IMR-90 (cell line): ENCODE data around the gene ANKH. TPM values are rescaled to one million over a fixed set of nuclear protein-coding genes. Genes with fewer than 3 reads are reported as not detected.

Experiments used
- ATAC-seq: fragments of 200-7000 bp; cut with Tn5 transposase; 2 replicates; pipeline ENCODE4 v1.9.1; 2020; ENCODE audit warnings: low read depth, mild to moderate bottlenecking, moderate library complexity
- BruUV-seq: library from RNA; stranded (reverse); fragments of 400-500 nt; replicated peaks from 2 replicates; lab custom pipeline; 2021; lab: Mats Ljungman, UMichigan
- CTCF ChIA-PET: fragments of 300-600 bp; formaldehyde crosslinking; extraction: SDS; loops from one replicate; lab custom pipeline; 2021; ENCODE audit warnings: antibody characterized with exemption; lab: Yijun Ruan, JAX
- POLR2A ChIA-PET: fragments of 300-600 bp; sonication (Branson Sonifier 250); formaldehyde crosslinking; loops from one replicate; lab custom pipeline; 2022; ENCODE audit warnings: antibody characterized with exemption; ENCODE audit not compliant: unreplicated experiment; lab: Charles Lee
- DNase-seq: peaks from one replicate; pipeline ENCODE4 v3.0.0; 2013
- H2AFZ ChIP-seq: replicated peaks from 2 replicates; pipeline ENCODE3; 2013; ENCODE audit warnings: low read length, mild to moderate bottlenecking; ENCODE audit not compliant: poor library complexity
- H2AK5ac ChIP-seq: 2 replicates; pipeline ENCODE4 v1.6.1; 2013; ENCODE audit warnings: low read depth, low read length, inconsistent platforms
- H2AK9ac ChIP-seq: replicated peaks from 2 replicates; pipeline ENCODE3; 2013; ENCODE audit warnings: mild to moderate bottlenecking, low read depth, low read length, moderate library complexity; ENCODE audit not compliant: poor library complexity
- H2BK120ac ChIP-seq: 2 replicates; pipeline ENCODE4 v1.6.1; 2013; ENCODE audit warnings: low read depth, low read length, inconsistent platforms
- H2BK15ac ChIP-seq: 3 replicates; pipeline ENCODE4 v1.6.1; 2013; ENCODE audit warnings: low read depth, low read length, inconsistent platforms
- H2BK20ac ChIP-seq: 2 replicates; pipeline ENCODE4 v1.6.1; 2013; ENCODE audit warnings: low read depth, mild to moderate bottlenecking, inconsistent platforms, low read length, moderate library complexity
- H2BK5ac ChIP-seq: 2 replicates; pipeline ENCODE4 v1.6.1; 2013; ENCODE audit warnings: mild to moderate bottlenecking, low read depth, low read length, inconsistent platforms; ENCODE audit not compliant: poor library complexity, severe bottlenecking
- H3K14ac ChIP-seq: replicated peaks from 2 replicates; pipeline ENCODE4 v1.6.1; 2013; ENCODE audit warnings: low read depth, low read length, inconsistent platforms
- H3K18ac ChIP-seq: 2 replicates; pipeline ENCODE4 v1.6.1; 2013; ENCODE audit warnings: low read depth, low read length, control low read depth
- H3K23ac ChIP-seq: 2 replicates; pipeline ENCODE4 v1.6.1; 2013; ENCODE audit warnings: low read depth, low read length, inconsistent platforms
- H3K27ac ChIP-seq: 2 replicates; pipeline ENCODE4 v1.5.1; 2013; ENCODE audit warnings: mild to moderate bottlenecking, control low read depth, low read length; ENCODE audit not compliant: insufficient read depth
- H3K27me3 ChIP-seq: 2 replicates; pipeline ENCODE4 v1.6.1; 2013; ENCODE audit warnings: low read length; ENCODE audit not compliant: control insufficient read depth, insufficient read depth
- H3K36me3 ChIP-seq: 2 replicates; pipeline ENCODE4 v1.6.1; 2013; ENCODE audit warnings: low read length, mixed read lengths; ENCODE audit not compliant: control insufficient read depth, insufficient read depth
- H3K4ac ChIP-seq: 2 replicates; pipeline ENCODE4 v1.6.1; 2013; ENCODE audit warnings: low read depth, low read length, inconsistent platforms
- H3K4me1 ChIP-seq: 2 replicates; pipeline ENCODE4 v1.6.1; 2013; ENCODE audit warnings: low read length, mixed read lengths; ENCODE audit not compliant: control insufficient read depth, insufficient read depth
- H3K4me2 ChIP-seq: 2 replicates; pipeline ENCODE4 v1.6.1; 2013; ENCODE audit warnings: low read depth, mild to moderate bottlenecking, control low read depth, low read length, moderate library complexity
- H3K4me3 ChIP-seq: 2 replicates; pipeline ENCODE4 v1.5.1; 2013; ENCODE audit warnings: low read depth, mild to moderate bottlenecking, control low read depth, low read length, moderate library complexity; ENCODE audit not compliant: insufficient read depth
- H3K56ac ChIP-seq: 2 replicates; pipeline ENCODE4 v1.6.1; 2013; ENCODE audit warnings: low read length, inconsistent platforms; ENCODE audit not compliant: insufficient read depth; ENCODE audit errors: extremely low read depth
- H3K79me1 ChIP-seq, 2 experiments: 2 replicates each; pipeline ENCODE4 v1.6.1; 2013; ENCODE audit warnings: low read length in 2 of 2, inconsistent platforms in 1 of 2, low read depth in 1 of 2
- H3K9ac ChIP-seq: 2 replicates; pipeline ENCODE4 v1.6.1; 2013; ENCODE audit warnings: low read depth, low read length, control low read depth
- H3K9me1 ChIP-seq: 2 replicates; pipeline ENCODE4 v1.6.1; 2013; ENCODE audit warnings: low read length, inconsistent platforms; ENCODE audit not compliant: insufficient read depth
- H3K9me3 ChIP-seq: 2 replicates; pipeline ENCODE4 v1.6.1; 2013; ENCODE audit warnings: low read length; ENCODE audit not compliant: control insufficient read depth, insufficient read depth
- H4K20me1 ChIP-seq: 2 replicates; pipeline ENCODE4 v1.6.1; 2013; ENCODE audit warnings: low read length, inconsistent platforms; ENCODE audit not compliant: insufficient read depth
- H4K5ac ChIP-seq: 2 replicates; pipeline ENCODE4 v1.6.1; 2013; ENCODE audit warnings: mild to moderate bottlenecking, low read depth, low read length, control low read depth
- H4K8ac ChIP-seq, 2 experiments: 2 replicates each; pipeline ENCODE4 v1.6.1; 2013; ENCODE audit warnings: low read depth in 2 of 2, low read length in 2 of 2, control low read depth in 1 of 2, inconsistent platforms in 1 of 2
- H4K91ac ChIP-seq: 2 replicates; pipeline ENCODE4 v1.6.1; 2013; ENCODE audit warnings: low read depth, low read length, inconsistent platforms; ENCODE audit not compliant: insufficient read depth
- BHLHE40 ChIP-seq: fragments of 150-350 bp; IDR thresholded peaks from 2 replicates; pipeline ENCODE4 v1.6.1; 2016; ENCODE audit warnings: mild to moderate bottlenecking, low read depth, low read length
- CEBPB ChIP-seq: IDR thresholded peaks from 2 replicates; pipeline ENCODE4 v1.6.1; 2012; ENCODE audit warnings: low read depth, low read length, improper control_type of control experiment
- CHD1 ChIP-seq: IDR thresholded peaks from 2 replicates; pipeline ENCODE4 v1.6.1; 2012; ENCODE audit warnings: low read depth, low read length, improper control_type of control experiment
- CTCF ChIP-seq: conservative IDR thresholded peaks from 2 replicates; pipeline ENCODE4 v1.5.1; 2012; ENCODE audit warnings: mild to moderate bottlenecking, low read depth, low read length, improper control_type of control experiment
- ELK1 ChIP-seq: fragments of 150-350 bp; IDR thresholded peaks from 2 replicates; pipeline ENCODE4 v1.6.1; 2016; ENCODE audit warnings: low read depth, mild to moderate bottlenecking, low read length, moderate library complexity, borderline replicate concordance
- FOS ChIP-seq: fragments of 150-350 bp; IDR thresholded peaks from 2 replicates; pipeline ENCODE4 v1.6.1; 2016; ENCODE audit warnings: low read depth, low read length
- MAFK ChIP-seq: IDR thresholded peaks from 2 replicates; pipeline ENCODE4 v1.6.1; 2012; ENCODE audit warnings: low read depth, low read length, improper control_type of control experiment
- MXI1 ChIP-seq: IDR thresholded peaks from 2 replicates; pipeline ENCODE4 v1.6.1; 2012; ENCODE audit warnings: low read depth, mild to moderate bottlenecking, low read length, moderate library complexity, borderline replicate concordance
- NFE2L2 ChIP-seq: fragments of 150-350 bp; IDR thresholded peaks from 2 replicates; pipeline ENCODE4 v1.6.1; 2016; ENCODE audit warnings: low read depth, mild to moderate bottlenecking, low read length
- POLR2A ChIP-seq: IDR thresholded peaks from 2 replicates; pipeline ENCODE4 v1.6.1; 2012; ENCODE audit warnings: mild to moderate bottlenecking, low read depth, low read length
- RAD21 ChIP-seq: IDR thresholded peaks from 2 replicates; pipeline ENCODE4 v1.6.1; 2012; ENCODE audit warnings: low read length, improper control_type of control experiment
- RFX5 ChIP-seq: IDR thresholded peaks from 2 replicates; pipeline ENCODE4 v1.8.0; 2012; ENCODE audit warnings: low read depth, mild to moderate bottlenecking, low read length, moderate library complexity
- WGBS, 2 experiments: methylation state at CpG; one replicate each; pipeline versions ENCODE4 v1.1.5 to v1.1.7; 2013; ENCODE audit warnings: missing lambda C conversion rate in 2 of 2; ENCODE audit not compliant: insufficient read length in 1 of 2; ENCODE audit errors: extremely low coverage in 2 of 2; 5-methylcytosine and 5-hydroxymethylcytosine counted together
- dilution Hi-C: fragments of 300-500 bp; cut with HindIII; formaldehyde crosslinking; loops from one replicate; pipeline ENCODE4 v1.14.3; 2018; ENCODE audit warnings: low sequenced_read_pairs; ENCODE audit not compliant: unreplicated experiment
- in situ Hi-C: fragments of 300-500 bp; cut with MboI; formaldehyde crosslinking; loops from 3 replicates; pipeline ENCODE4 v1.14.3; 2019; ENCODE audit warnings: low sequenced_read_pairs, inconsistent platforms, mixed read lengths
- intact Hi-C: fragments of 100-400 bp; cut with micrococcal nuclease; formaldehyde crosslinking; loops from 2 replicates; pipeline ENCODE4 v1.10.0; 2022
- polyA plus RNA-seq, 3 experiments: library from polyadenylated mRNA; depleted of rRNA; stranded (reverse); fragments of >200 nt; gene quantifications; 2 replicates each; pipeline ENCODE4 v1.2.3, GENCODE V29; 2012; ENCODE audit warnings: low replicate concordance in 1 of 3
- total RNA-seq: library from RNA; depleted of rRNA; stranded (reverse); fragments of >200 nt; gene quantifications from 2 replicates; pipeline ENCODE4 v1.2.3, GENCODE V29; 2012

Gene ANKH
- total and polyA plus RNA-seq, 2 of the 4 experiments (the other 2 are of a cell fraction): 5.2 to 17.2 TPM

- CTCF ChIA-PET: no interaction called here
- dilution Hi-C loops: no loop called here
- POLR2A ChIA-PET: no interaction called here
- no peak overlapping the region for H3K14ac ChIP-seq
- no TSS peak for BruUV-seq
- H2AK9ac ChIP-seq: no peak overlapping the region
- H3K27me3 ChIP-seq: no peaks in the 10 kb centered on the region
- H3K23ac ChIP-seq: no peak overlapping the region
- H3K9me1 ChIP-seq: peaks cover 5% of the 10 kb centered on the region; the same call in 1 of the 2 replicates
- H3K27ac ChIP-seq: no peak overlapping the region
- ATAC-seq (no peak), DNase-seq (no peak)
- no peak overlapping the region for H2AK5ac ChIP-seq
- no peak overlapping the region for H2BK20ac ChIP-seq
- no peaks in the 10 kb centered on the region for H3K4me1 ChIP-seq
- no peak overlapping the region for H4K91ac ChIP-seq
- TF ChIP-seq FOS: no peak
- no peak for TF ChIP-seq NFE2L2
- no peak for TF ChIP-seq MAFK
- no peak for TF ChIP-seq POLR2A
- no peak for TF ChIP-seq RAD21
- no peak for TF ChIP-seq CEBPB
- TF ChIP-seq CTCF: no peak
- no peak for TF ChIP-seq RFX5
- no peak for TF ChIP-seq CHD1
- no peak for TF ChIP-seq ELK1
- no peak for TF ChIP-seq MXI1
- no peak for TF ChIP-seq BHLHE40
- in situ Hi-C loops: no loop called here
- H4K5ac ChIP-seq: no peak overlapping the region
- no peak overlapping the region for H3K18ac ChIP-seq
- H3K9me3 ChIP-seq: no peaks in the 10 kb centered on the region
- H4K8ac ChIP-seq: no peak overlapping the region
- no peak overlapping the region for H3K4me2 ChIP-seq
- H2BK120ac ChIP-seq: no peak overlapping the region
- no peak overlapping the region for H3K9ac ChIP-seq
- no peaks in the 10 kb centered on the region for H4K20me1 ChIP-seq
- intact Hi-C loops: no loop called here
- no peak overlapping the region for H2BK5ac ChIP-seq
- peaks cover 0 to 3% of the 10 kb centered on the region in 2 experiments; a peak in 1 of 4 replicates for H3K79me1 ChIP-seq
- H2AFZ ChIP-seq: no peak overlapping the region
- no peak overlapping the region for H3K56ac ChIP-seq
- no peak overlapping the region for H3K4ac ChIP-seq
- no peak overlapping the region for H3K4me3 ChIP-seq
- whole genome bisulfite sequencing, 2 experiments: 62% methylated on average over 2 of the region's 8 CpGs; no CpG with 5 or more reads in 1 of the 2 experiments
- H2BK15ac ChIP-seq: no peak overlapping the region
- H3K36me3 ChIP-seq: no peaks in the 10 kb centered on the region
Observed at GRCh38 chr5:14773588-14773987, 98.0 kb downstream of the ANKH start.
